ENCODE results near the gene GALNT9. TPM values are rescaled to one million over a fixed set of nuclear protein-coding genes. Genes with fewer than 3 reads are reported as not detected.

Gene GALNT9
- total RNA-seq, 1 experiment from 2014 or later: 2.6 TPM

DNA sequence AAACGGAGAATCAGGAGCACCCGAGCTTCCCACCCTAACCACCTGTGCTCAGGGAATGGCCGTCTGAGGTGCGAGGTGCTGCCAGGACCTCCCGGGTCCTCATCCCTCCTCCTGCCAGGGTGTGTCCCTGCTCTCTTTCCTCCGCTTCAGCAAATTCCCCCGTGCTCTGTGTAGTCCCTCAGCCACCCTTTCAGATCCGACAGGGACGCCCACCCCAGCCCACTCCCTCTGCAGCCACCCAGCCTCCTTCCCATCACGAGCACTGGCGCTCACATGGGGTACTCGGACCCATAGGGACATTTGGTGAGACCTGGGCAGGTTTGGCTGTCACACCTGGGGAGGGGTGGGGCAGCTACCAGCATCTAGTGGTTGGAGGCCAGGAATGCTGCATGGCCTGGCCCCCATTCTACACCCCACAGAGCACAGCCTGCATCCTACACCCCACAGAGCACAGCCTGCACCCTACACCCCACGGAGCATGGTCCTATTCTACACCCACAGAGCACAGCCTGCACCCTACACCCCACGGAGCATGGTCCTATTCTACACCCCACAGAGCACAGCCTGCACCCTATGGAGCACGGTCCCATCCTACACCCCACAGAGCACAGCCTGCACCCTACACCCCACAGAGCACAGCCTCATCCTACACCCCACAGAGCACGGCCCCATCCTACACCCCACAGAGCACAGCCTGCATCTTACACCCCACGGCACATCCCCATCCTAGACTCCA is 12.7 kb downstream of the GALNT9 start:
- TF ChIP-seq ZNF274 (IDR thresholded peaks at IDR 0.05; ENCODE audit: low read depth, low read length): no peak
- no peak for TF ChIP-seq FOSL1 (IDR thresholded peaks at IDR 0.05; ENCODE audit: low read depth)
- TF ChIP-seq, protein P1, sequence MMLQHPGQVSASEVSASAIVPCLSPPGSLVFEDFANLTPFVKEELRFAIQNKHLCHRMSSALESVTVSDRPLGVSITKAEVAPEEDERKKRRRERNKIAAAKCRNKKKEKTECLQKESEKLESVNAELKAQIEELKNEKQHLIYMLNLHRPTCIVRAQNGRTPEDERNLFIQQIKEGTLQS (IDR thresholded peaks at IDR 0.05): no peak
- no peak for TF ChIP-seq YY1 (IDR thresholded peaks at IDR 0.05; ENCODE audit: extremely low read depth, insufficient replicate concordance, low read depth, low read length)
- no peak for TF ChIP-seq CEBPB (IDR thresholded peaks at IDR 0.05; ENCODE audit: low read depth)
- TF ChIP-seq, protein P2, sequence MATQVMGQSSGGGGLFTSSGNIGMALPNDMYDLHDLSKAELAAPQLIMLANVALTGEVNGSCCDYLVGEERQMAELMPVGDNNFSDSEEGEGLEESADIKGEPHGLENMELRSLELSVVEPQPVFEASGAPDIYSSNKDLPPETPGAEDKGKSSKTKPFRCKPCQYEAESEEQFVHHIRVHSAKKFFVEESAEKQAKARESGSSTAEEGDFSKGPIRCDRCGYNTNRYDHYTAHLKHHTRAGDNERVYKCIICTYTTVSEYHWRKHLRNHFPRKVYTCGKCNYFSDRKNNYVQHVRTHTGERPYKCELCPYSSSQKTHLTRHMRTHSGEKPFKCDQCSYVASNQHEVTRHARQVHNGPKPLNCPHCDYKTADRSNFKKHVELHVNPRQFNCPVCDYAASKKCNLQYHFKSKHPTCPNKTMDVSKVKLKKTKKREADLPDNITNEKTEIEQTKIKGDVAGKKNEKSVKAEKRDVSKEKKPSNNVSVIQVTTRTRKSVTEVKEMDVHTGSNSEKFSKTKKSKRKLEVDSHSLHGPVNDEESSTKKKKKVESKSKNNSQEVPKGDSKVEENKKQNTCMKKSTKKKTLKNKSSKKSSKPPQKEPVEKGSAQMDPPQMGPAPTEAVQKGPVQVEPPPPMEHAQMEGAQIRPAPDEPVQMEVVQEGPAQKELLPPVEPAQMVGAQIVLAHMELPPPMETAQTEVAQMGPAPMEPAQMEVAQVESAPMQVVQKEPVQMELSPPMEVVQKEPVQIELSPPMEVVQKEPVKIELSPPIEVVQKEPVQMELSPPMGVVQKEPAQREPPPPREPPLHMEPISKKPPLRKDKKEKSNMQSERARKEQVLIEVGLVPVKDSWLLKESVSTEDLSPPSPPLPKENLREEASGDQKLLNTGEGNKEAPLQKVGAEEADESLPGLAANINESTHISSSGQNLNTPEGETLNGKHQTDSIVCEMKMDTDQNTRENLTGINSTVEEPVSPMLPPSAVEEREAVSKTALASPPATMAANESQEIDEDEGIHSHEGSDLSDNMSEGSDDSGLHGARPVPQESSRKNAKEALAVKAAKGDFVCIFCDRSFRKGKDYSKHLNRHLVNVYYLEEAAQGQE (IDR thresholded peaks at IDR 0.05; ENCODE audit: low read depth): no peak
- TF ChIP-seq TCF7L2 (IDR thresholded peaks at IDR 0.05; ENCODE audit: borderline replicate concordance, extremely low read depth, insufficient read depth, insufficient read length): no peak
- TF ChIP-seq, protein P3, sequence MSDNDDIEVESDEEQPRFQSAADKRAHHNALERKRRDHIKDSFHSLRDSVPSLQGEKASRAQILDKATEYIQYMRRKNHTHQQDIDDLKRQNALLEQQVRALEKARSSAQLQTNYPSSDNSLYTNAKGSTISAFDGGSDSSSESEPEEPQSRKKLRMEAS (IDR thresholded peaks at IDR 0.05): no peak
- TF ChIP-seq POLR2AphosphoS5 (IDR thresholded peaks at IDR 0.05; ENCODE audit: low read depth, low read length): no peak
- no peak for TF ChIP-seq SRF (IDR thresholded peaks at IDR 0.05; ENCODE audit: low read depth)
- no peak for TF ChIP-seq EGR1 (IDR thresholded peaks at IDR 0.05; ENCODE audit: low read depth)
- TF ChIP-seq EZH2 (IDR thresholded peaks at IDR 0.05): no peak
- Histone ChIP-seq H3K27me3 (ENCODE audit: insufficient read depth, low read length) (no peaks in the 10 kb centered on the region), H3K79me2 (ENCODE audit: insufficient read depth, low read length) (no peaks in the 10 kb centered on the region), H3K4me3 (replicated peaks in 1 of 2; ENCODE audit: low read depth in 1 of 2, low read length in 2 of 2) (no peak overlapping the region), H3K36me3 (ENCODE audit: control insufficient read depth in 1 of 2, insufficient read depth in 2 of 2, low read length in 2 of 2) (no peaks in the 10 kb centered on the region), H3K4me2 (ENCODE audit: low read length) (no peak overlapping the region), H3K9me3 (ENCODE audit: control insufficient read depth in 1 of 2, insufficient read depth in 1 of 2, low read depth in 1 of 2, low read length in 2 of 2) (no peaks in the 10 kb centered on the region; a peak in 1 of 4 replicates), H3K27ac (ENCODE audit: low read depth, low read length) (no peak overlapping the region), H2AFZ (ENCODE audit: low read depth, low read length, poor library complexity, severe bottlenecking) (no peak overlapping the region), H3K4me1 (ENCODE audit: control insufficient read depth in 1 of 2, insufficient read depth in 2 of 2, low read length in 2 of 2) (no peaks in the 10 kb centered on the region), H3K9me2 (ENCODE audit: insufficient read depth) (no peaks in the 10 kb centered on the region), H4K20me1 (ENCODE audit: insufficient read depth) (no peaks in the 10 kb centered on the region), H3K9ac (ENCODE audit: low read length) (no peak overlapping the region)
- POLR2A ChIA-PET: no interaction called here
- BruUV-seq (replicated peaks): no TSS peak
- intact Hi-C loops (cut with micrococcal nuclease): no loop called here
- RAD21 ChIA-PET (ENCODE audit: low non-redundant PET in 1 of 2, low total read pairs in 2 of 2, uncharacterized antibody in 2 of 2, unreplicated experiment in 2 of 2): no interaction called here
- ATAC-seq: no peak
- DNase-seq (ENCODE audit: low read depth, low spot score): no peak
- CTCF ChIA-PET: no interaction called here

Measured in HCT116 (cell line).